ENCODE measurements around the gene TRAF3IP1. TPM values are rescaled to one million over a fixed set of nuclear protein-coding genes. Genes with fewer than 3 reads are reported as not detected.

TRAF3IP1 gene
- polyA plus RNA-seq, 12 donors, result 7.1 to 22.5 (median 8.8) TPM; not detected in 1

- peak; percentile 67 for DNase-seq
Observed at GRCh38 chr2:238287737-238288649, 32.3 kb upstream of the TRAF3IP1 start, which contains the start of gene PER2. TSS of gene PER2 (minus strand) at chr2:238288610. CDS start at chr2:238277936, 10,674 bp downstream.

- peak; percentile 99 for DNase-seq
Observed at GRCh38 chr2:238288650-238289573, 31.4 kb upstream of the TRAF3IP1 start.

DNA sequence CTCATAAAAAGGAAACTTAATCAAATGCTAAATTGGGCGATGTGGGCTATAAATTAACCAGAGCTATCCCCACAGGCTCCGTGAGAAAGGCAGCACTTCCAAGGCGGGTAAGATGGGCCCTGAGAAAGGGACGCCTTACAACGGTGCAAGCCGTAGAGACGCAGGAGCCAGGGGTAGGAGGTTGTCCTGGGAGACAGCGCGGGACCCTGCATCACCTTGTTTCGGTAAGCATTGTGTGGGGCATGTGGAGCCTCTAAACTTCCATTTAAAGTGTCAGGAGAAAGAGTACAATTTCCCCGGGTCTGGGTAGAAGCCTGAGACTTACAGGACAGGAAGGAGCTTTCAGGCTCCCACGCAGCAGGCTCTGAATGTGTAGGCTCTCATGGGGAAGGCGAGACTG is 30.7 kb upstream of the TRAF3IP1 start:
- no peak for DNase-seq

DNA sequence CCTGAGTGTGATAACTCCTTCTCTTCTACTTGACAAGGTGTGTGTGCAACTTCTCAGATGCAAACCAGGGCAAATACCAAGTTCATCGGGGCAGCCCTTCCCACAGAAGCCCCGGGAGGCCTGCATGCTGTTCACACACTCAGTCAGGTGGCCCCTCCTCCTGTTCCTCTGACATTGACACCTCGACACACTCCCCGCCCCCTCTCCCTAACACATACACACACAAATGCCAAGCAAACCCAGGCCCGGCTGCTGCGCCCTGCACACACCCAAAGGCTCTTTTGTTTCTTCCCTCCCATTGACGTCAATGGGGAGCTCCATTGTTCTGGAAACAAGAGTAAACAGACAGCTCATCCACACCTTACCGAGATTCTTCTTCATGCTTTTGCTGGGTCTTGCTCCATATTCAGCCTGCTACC is 30.2 kb upstream of the TRAF3IP1 start:
- no peak for DNase-seq

DNA sequence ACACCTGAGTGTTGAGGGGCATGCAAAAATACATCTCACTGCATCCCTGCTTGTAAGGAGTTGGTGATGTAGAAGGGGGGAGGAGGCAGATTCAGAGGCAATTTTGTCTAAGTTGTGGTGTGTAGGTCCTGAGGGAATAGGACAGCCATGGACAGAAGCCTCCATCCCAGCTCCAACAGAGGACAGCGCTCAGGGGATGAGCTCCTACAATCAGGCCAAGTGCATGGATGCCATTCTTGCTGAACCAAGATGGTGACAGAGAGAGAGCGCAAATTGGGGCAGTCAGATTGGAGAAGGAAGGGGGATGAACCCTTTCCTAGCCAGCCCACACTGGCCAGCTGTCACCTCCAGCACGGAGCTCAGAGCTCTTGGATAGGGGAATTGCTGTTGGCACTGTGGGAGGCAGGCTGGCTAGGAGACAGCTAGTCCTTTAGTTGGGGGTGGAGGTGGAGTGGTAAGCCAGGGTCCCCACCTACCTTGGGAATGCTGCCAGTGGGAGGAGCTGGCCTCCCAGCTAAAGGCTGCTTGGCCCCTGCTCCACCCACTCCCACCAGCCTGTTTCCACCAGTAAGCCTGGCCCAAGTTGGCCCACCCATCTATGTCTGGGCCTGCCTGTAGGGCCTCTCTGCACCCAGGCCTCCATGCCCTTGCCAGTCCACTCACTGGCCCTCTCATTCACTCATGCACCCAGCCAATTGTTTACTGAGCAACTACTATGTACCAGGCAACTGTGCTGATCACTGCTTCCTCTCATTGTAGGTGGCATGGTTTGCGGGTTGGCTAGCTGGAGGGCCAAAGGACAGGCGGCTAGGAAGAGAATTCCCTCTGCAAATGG is 29.4 kb upstream of the TRAF3IP1 start:
- DNase-seq, result no peak

DNA sequence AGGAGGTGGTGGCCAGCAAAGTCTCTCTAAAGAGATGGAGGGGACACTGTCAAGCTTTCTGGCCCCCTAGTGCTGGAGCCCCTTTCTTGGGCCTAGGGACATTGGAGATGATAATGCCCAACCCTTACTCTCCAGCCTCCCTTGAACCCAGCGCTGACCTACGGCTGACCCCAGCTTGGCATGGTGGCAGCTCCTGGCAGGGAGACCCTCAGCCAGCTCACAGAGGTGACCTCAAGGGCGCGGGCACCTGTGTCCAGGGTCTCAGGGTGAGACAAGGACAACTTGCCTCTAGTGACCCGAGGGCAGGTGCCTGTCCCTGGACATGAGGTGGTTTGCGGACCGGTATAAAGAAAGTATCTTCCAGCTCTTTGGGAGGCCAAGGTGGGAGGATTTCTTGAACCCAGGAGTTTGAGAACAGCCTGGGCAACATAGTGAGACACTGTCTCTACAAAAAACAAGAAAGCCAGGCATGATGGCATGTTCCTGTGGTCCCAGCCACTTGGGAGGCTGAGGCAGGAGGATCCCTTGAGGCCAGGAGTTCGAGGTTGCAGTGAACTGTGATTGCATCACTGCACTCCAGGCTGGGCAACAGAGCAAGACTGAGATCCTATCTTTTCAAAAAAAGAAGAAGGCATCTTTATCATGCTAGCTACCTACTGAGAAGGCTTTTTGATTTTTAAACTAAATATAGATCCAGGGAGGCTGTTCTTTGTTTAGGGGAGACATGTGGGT is 28.6 kb upstream of the TRAF3IP1 start:
- no peak for DNase-seq

GRCh38 chr2:238294046-238294392 is 26.3 kb upstream of the TRAF3IP1 start:
- no peak for DNase-seq

GRCh38 chr2:238294393-238295143 is 25.8 kb upstream of the TRAF3IP1 start:
- DNase-seq, result no peak

DNA sequence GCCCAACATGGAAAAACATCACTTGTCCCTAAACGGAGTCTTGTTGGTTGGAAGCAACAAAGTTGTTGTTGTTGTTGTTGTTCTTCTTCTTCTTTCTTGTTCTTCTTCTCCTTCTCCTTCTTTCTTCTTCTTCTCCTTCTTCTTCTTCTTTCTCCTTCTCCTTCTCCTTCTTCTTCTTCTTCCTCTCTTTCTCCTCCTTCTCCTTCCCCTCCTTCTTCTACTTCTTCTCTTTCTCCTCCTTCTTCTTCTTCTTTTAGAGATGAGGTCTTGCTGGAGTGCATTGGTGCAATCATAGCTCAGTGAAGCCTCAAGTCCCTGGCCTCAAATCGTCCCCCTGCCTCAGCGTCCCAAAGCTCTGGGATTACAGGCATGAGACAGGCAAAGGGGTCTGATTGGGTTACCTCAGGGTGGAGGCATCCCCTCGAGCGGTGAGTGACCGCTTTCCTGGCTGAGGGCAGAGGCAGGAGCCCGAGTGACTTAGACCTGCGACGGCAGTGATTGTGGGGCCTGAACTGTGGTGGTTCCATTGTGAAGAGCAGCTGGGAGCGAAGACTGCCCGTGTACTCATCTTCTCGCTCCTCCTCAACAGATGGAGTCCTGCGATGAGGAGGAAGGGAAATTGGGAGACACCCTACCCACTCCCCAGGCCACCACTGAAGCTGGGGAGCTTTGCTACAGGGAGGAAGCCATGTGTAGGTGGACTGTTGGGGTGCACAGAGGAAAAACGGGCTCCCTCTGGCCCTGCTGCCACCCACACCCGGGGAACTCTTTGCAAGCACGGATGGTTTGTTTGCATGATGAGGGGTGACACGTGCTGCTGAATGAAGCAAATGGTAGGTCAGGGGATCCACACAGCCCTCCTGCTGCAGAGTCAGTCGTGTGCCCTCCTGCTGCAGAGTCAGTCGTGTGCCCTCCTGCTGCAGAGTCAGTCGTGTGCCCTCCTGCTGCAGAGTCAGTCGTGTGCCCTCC is 24.9 kb upstream of the TRAF3IP1 start:
- no peak for DNase-seq

- DNase-seq, result no peak
Observed at GRCh38 chr2:238296638-238297457, 23.5 kb upstream of the TRAF3IP1 start.

DNA sequence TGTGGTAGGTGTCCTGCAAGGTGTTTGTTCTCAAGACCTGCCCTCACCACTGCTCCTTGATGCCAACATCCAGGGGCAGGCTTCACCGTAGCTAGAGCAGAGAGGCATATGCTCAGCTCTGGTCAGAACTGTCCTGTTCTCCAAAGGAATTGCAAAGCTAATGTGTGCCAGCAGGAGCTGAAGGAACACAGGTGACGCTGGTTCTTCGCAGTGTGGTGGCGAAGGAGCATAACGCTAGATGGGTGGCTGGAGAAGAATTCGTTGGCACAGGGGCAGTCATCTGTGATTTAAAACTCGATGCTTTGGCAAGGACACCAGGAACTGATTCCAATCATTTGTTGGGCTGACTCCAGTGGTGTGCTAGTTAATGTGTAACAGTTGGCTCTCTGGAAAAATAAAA is 20.5 kb upstream of the TRAF3IP1 start:
- DNase-seq, result peak; percentile 41

DNA sequence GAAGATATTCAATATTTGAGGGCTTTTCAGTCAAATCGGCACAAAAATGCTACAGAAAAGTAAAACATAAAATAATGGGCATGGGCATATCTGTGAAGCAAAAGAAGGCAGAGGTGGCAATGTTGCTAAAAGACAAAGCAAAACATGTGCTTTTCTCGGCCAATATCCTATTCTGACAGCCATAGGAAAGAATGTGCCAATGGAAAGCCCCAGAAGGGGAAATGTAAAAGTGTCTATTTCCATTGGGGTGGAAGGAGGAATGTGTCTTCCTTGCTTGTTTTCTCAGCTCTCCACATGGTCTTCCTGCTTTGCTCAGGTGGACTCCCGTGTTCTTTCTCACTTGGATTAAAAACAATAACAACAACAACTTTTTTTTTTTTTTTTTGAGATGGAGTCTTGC is 18.2 kb upstream of the TRAF3IP1 start:
- DNase-seq, result no peak

- no peak for DNase-seq
Observed at GRCh38 chr2:238302751-238303150, 17.6 kb upstream of the TRAF3IP1 start.

- no peak for DNase-seq
Observed at GRCh38 chr2:238304116-238304515, 16.2 kb upstream of the TRAF3IP1 start.

DNA sequence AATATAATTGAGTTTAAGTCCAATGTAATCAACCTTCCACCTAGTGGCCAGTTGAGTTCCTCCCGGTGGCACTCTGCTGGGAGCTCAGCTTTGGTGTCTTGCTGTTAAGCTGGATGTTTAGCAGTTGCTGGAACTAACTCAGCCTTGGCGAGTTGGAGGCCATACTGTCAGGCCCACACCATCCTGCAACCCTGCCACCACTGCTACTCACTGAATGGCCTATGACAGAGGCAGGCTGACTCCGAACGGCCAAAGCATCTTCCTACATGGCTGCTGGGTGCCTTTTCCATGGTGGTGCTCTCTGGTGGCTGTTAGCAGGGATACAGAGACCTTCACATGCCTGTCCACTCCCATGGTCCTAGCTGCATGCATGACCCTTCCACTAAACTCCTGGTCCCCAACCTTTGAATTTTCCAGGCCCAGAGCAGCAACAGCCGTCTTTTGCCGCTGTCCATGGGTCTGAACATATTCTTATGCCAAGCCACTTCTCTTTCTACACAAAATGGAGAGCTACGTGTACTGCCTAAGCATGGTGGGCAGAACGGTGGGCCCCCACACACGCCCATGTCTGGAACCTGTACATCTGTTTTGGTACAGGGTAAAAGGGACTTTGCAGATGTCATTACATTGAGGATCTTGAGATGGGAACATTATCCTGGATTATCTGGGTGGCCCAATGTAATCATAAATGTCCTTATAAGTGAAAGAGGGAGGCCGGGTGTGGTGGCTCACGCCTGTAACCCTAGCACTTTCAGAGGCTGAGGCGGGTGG is 15.0 kb upstream of the TRAF3IP1 start:
- no peak for DNase-seq

DNA sequence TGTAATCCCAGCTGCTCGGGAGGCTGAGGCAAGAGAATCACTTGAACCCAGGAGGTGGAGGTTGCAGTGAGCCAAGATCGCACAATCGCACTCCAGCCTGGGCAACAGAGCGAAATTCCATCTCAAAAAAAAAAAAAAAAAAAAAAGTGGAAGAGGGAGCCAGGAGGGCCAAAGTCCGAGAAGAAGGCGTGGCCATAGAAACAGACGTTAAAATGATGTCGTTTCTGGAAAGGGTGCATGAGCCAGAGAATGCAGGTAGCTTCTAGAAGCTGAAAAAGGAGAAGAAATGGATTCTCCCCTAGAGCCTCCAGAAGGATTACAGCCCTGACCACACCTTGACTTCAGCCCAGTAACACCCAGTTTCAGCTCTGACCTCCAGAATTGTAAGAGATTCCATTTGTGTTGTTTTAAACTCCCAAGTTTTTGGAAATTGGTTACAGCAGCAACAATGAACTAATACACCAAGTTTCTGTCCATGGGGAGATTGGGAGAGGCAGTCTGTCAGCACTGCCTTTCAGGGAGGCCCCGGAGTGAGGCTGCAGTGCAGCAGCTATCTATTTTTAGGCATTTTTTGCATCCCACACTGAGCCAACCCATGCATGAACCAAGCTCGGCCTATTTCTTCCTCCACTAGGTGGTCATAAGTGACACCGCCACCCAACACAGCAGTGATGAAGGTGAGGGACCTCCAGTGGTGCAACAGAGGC is 14.2 kb upstream of the TRAF3IP1 start:
- no peak for DNase-seq

DNA sequence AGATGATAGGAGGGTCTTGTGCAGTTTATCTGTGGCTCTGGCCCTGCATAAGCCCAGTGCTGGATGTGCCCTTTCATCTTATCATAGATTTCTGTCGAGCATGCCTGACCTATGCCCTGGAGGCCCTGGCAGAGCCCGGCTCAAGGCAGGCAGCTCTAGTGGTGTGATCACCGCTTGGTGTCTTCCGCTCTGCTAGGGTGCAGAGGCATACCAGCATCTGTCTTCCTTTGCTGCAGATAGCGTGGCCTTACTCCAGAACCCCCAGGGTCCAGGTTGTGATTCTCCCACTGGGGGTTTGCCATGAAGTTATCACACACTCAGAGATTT is 13.7 kb upstream of the TRAF3IP1 start:
- no peak for DNase-seq

Data from muscle of arm (tissue), 12 donors.